Mammary epithelial cell (primary cell): ENCODE results near the gene ANKRD11.

Experiments used
- EZH2 ChIP-seq: IDR thresholded peaks from 2 replicates; pipeline ENCODE4 v1.6.1; 2012; ENCODE audit warnings: low read length, inconsistent platforms, borderline replicate concordance
- TF ChIP-seq, protein P1 (sequence below), 2 donors: IDR thresholded peaks in 1 of 2; conservative IDR thresholded peaks in 1 of 2; 2 replicates each; pipeline ENCODE4 v1.5.1; 2011 to 2012; ENCODE audit warnings: inconsistent platforms in 2 of 2, low read length in 2 of 2, mild to moderate bottlenecking in 2 of 2, control low read depth in 1 of 2, low read depth in 1 of 2; ENCODE audit not compliant: insufficient read depth in 1 of 2; ENCODE audit errors: extremely low read depth in 1 of 2

DNA sequence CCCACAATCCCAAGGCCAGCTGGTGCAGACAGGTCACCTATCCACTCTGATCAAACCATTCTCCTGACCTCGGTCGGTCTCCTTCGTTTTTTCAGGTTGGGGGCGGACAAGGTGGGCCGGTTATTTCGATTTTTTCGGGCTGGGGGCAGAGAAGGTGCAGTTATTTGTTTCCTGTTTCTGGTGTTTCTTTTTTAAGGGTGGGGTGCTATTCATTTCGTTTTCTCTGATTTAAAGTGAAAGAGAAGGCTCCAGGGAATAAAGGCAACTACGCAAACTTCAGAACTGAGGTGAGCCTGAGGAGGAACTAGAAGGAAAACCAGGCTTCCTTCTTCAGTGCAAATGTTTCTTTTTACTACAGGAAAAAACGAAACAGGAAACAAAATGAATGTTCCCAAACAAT is 64.8 kb downstream of the ANKRD11 start:
- TF ChIP-seq, protein P1, sequence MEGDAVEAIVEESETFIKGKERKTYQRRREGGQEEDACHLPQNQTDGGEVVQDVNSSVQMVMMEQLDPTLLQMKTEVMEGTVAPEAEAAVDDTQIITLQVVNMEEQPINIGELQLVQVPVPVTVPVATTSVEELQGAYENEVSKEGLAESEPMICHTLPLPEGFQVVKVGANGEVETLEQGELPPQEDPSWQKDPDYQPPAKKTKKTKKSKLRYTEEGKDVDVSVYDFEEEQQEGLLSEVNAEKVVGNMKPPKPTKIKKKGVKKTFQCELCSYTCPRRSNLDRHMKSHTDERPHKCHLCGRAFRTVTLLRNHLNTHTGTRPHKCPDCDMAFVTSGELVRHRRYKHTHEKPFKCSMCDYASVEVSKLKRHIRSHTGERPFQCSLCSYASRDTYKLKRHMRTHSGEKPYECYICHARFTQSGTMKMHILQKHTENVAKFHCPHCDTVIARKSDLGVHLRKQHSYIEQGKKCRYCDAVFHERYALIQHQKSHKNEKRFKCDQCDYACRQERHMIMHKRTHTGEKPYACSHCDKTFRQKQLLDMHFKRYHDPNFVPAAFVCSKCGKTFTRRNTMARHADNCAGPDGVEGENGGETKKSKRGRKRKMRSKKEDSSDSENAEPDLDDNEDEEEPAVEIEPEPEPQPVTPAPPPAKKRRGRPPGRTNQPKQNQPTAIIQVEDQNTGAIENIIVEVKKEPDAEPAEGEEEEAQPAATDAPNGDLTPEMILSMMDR (conservative IDR thresholded peaks at IDR 0.05 in 1 of 2, IDR thresholded peaks at IDR 0.05 in 1 of 2; ENCODE audit: extremely low read depth in 1 of 2, insufficient read depth in 1 of 2, low read depth in 1 of 2, low read length in 2 of 2) = no peak
- TF ChIP-seq EZH2 = no peak
